Liver (tissue), 9 donors: ENCODE data around the gene NCAPH2. TPM values are rescaled to one million over a fixed set of nuclear protein-coding genes. Genes with fewer than 3 reads are reported as not detected.

Experiments
- DNase-seq: peaks from one replicate; pipeline ENCODE4 v3.0.0-alpha.2; 2017; ENCODE audit warnings: low spot score
- H3K27ac ChIP-seq, 2 donors: one replicate each; pipeline ENCODE4 v1.7.0; 2013; ENCODE audit warnings: inconsistent platforms in 2 of 2, low read length in 2 of 2, control low read depth in 1 of 2, low read depth in 1 of 2, mild to moderate bottlenecking in 1 of 2
- H3K27me3 ChIP-seq, 4 donors: one replicate each; pipeline versions ENCODE4 v1.6.1 to v1.7.0; 2013; ENCODE audit warnings: low read length in 3 of 4, inconsistent platforms in 1 of 4, mild to moderate bottlenecking in 1 of 4, moderate library complexity in 1 of 4; ENCODE audit not compliant: control insufficient read depth in 4 of 4, insufficient read depth in 4 of 4
- H3K36me3 ChIP-seq, 4 donors: one replicate each; pipeline versions ENCODE4 v1.6.1 to v1.7.0; 2013; ENCODE audit warnings: low read length in 3 of 4, mild to moderate bottlenecking in 3 of 4, low read depth in 1 of 4, moderate library complexity in 1 of 4; ENCODE audit not compliant: control insufficient read depth in 4 of 4, insufficient read depth in 3 of 4
- H3K4me1 ChIP-seq, 4 donors: one replicate each; pipeline versions ENCODE4 v1.6.1 to v1.7.0; 2013; ENCODE audit warnings: low read length in 3 of 4, mild to moderate bottlenecking in 3 of 4, moderate library complexity in 1 of 4; ENCODE audit not compliant: control insufficient read depth in 4 of 4, insufficient read depth in 4 of 4
- H3K4me3 ChIP-seq, 3 donors: one replicate each; pipeline versions ENCODE4 v1.6.1 to v1.7.0; 2013; ENCODE audit warnings: low read length in 3 of 3, control low read depth in 1 of 3, low read depth in 1 of 3, mild to moderate bottlenecking in 1 of 3
- H3K9ac ChIP-seq, 2 donors: one replicate each; pipeline ENCODE4 v1.7.0; 2013; ENCODE audit warnings: low read length in 2 of 2, mild to moderate bottlenecking in 2 of 2, moderate library complexity in 2 of 2, control low read depth in 1 of 2, low read depth in 1 of 2
- H3K9me3 ChIP-seq, 4 donors: one replicate each; pipeline versions ENCODE4 v1.6.1 to v1.7.0; 2013; ENCODE audit warnings: low read length in 3 of 4; ENCODE audit not compliant: control insufficient read depth in 4 of 4
- FOXA1 ChIP-seq: IDR thresholded peaks from 2 replicates; pipeline ENCODE4 v1.6.1; 2016; ENCODE audit warnings: antibody characterized with exemption
- FOXA2 ChIP-seq: IDR thresholded peaks from 2 replicates; pipeline ENCODE4 v1.6.1; 2016; ENCODE audit warnings: antibody characterized with exemption
- HNF4A ChIP-seq, 2 donors: conservative IDR thresholded peaks; 2 replicates each; pipeline ENCODE4 v1.6.1; 2016; ENCODE audit warnings: antibody characterized with exemption in 2 of 2, mild to moderate bottlenecking in 2 of 2
- HNF4G ChIP-seq: IDR thresholded peaks from 2 replicates; pipeline ENCODE4 v1.6.1; 2016; ENCODE audit warnings: antibody characterized with exemption
- JUND ChIP-seq, 2 donors: IDR thresholded peaks; 2 replicates each; pipeline ENCODE4 v1.6.1; 2016; ENCODE audit warnings: antibody characterized with exemption in 2 of 2
- NR2F2 ChIP-seq: IDR thresholded peaks from 2 replicates; pipeline ENCODE4 v1.6.1; 2016; ENCODE audit warnings: antibody characterized with exemption
- RXRA ChIP-seq, 2 donors: IDR thresholded peaks; 2 replicates each; pipeline ENCODE4 v1.6.1; 2017 to 2018; ENCODE audit warnings: antibody characterized with exemption in 2 of 2, mild to moderate bottlenecking in 1 of 2
- SP1 ChIP-seq: IDR thresholded peaks from 2 replicates; pipeline ENCODE4 v1.6.1; 2018; ENCODE audit warnings: antibody characterized with exemption, mild to moderate bottlenecking
- TAF1 ChIP-seq: conservative IDR thresholded peaks from 2 replicates; pipeline ENCODE4 v1.6.1; 2016; ENCODE audit warnings: antibody characterized with exemption, mild to moderate bottlenecking
- WGBS: extraction: QIAGEN DNeasy Blood & Tissue Kit; methylation state at CpG from one replicate; pipeline ENCODE4 v1.1.7; 2013; 5-methylcytosine and 5-hydroxymethylcytosine counted together
- polyA plus RNA-seq, 2 donors: library from polyadenylated mRNA; stranded (reverse) in 1 of 2; unstranded in 1 of 2; fragments of 200-250 nt in 1 of 2; fragments of >200 nt in 1 of 2; fragmentation: Nextera tagmentation in 1 of 2; extraction: Ambion mirVana in 1 of 2; gene quantifications; one replicate each; pipeline versions ENCODE4 v1.2.1 to v1.2.3, GENCODE V29; 2013 to 2015
- total RNA-seq, 2 donors: library from RNA; depleted of rRNA; stranded (reverse); fragments of >200 nt; gene quantifications; one replicate each; pipeline ENCODE4 v1.2.3, GENCODE V29; 2014
- TF ChIP-seq, protein P1 (sequence below): IDR thresholded peaks from 2 replicates; pipeline ENCODE4 v1.6.1; 2016; ENCODE audit warnings: antibody characterized with exemption
- TF ChIP-seq, protein P2 (sequence below): IDR thresholded peaks from 2 replicates; pipeline ENCODE4 v1.6.1; 2016; ENCODE audit warnings: antibody characterized with exemption, mild to moderate bottlenecking
- TF ChIP-seq, protein P3 (sequence below): fragments of 150-350 bp; IDR thresholded peaks from 2 replicates; pipeline ENCODE4 v1.5.1; 2017; ENCODE audit warnings: improper control_type of control experiment, low read depth, low read length; ENCODE audit not compliant: missing input control
- TF ChIP-seq, protein P4 (sequence below): IDR thresholded peaks from 2 replicates; pipeline ENCODE4 v1.6.1; 2016; ENCODE audit warnings: antibody characterized with exemption
- TF ChIP-seq, protein P5 (sequence below): IDR thresholded peaks from 2 replicates; pipeline ENCODE4 v1.6.1; 2016; ENCODE audit warnings: antibody characterized with exemption
- donor health status: healthy.
- donor health status: healthy.
- donor health status: healthy.
- donor health status: healthy.
- donor health status: healthy.

The NCAPH2 gene
- total and polyA plus RNA-seq, 4 donors, result 12.0 to 30.8 (median 13.9) TPM

DNA sequence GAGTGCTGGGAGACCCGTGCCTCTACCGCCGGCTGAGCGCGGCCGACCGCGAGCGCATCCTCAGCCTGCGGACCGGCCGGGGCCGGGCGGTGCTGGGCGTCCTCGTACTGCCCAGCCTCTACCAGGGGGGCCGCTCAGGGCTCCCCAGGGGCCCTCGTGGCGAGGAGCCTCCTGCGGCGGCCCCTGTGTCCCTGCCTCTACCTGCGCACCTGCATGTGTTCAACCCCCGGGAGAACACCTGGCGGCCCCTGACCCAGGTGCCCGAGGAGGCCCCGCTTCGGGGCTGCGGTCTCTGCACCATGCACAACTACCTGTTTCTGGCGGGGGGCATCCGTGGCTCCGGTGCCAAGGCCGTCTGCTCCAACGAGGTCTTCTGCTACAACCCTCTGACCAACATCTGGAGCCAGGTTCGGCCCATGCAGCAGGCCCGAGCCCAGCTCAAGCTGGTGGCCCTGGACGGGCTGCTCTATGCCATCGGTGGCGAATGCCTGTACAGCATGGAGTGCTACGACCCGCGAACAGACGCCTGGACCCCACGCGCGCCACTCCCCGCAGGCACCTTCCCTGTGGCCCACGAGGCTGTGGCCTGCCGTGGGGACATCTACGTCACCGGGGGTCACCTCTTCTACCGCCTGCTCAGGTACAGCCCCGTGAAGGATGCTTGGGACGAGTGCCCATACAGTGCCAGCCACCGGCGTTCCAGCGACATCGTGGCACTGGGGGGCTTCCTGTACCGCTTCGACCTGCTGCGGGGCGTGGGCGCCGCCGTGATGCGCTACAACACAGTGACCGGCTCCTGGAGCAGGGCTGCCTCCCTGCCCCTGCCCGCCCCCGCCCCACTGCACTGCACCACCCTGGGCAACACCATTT lies 41.1 kb downstream of the NCAPH2 start:
- Histone ChIP-seq H3K4me3 (peak overlapping the region in 1 of 3 donors; percentile 42), H3K27me3 (no peaks in the 10 kb centered on the region), H3K27ac (no peak overlapping the region), H3K36me3 (no peaks in the 10 kb centered on the region), H3K9me3 (no peaks in the 10 kb centered on the region), H3K9ac (peak overlapping the region in 1 of 2 donors; percentile 25), H3K4me1 (peaks cover 0 to 13% (median 8%) of the 10 kb centered on the region in 4 donors)
- DNase-seq, result no peak
- WGBS, result 62% methylated on average over 68 of the region's 68 CpGs
- TF ChIP-seq HNF4A (conservative IDR thresholded peaks at IDR 0.05), result no peak
- TF ChIP-seq FOXA1, result no peak
- TF ChIP-seq, protein P1, sequence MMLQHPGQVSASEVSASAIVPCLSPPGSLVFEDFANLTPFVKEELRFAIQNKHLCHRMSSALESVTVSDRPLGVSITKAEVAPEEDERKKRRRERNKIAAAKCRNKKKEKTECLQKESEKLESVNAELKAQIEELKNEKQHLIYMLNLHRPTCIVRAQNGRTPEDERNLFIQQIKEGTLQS, result no peak
- no peak for TF ChIP-seq HNF4G
- TF ChIP-seq, protein P2, sequence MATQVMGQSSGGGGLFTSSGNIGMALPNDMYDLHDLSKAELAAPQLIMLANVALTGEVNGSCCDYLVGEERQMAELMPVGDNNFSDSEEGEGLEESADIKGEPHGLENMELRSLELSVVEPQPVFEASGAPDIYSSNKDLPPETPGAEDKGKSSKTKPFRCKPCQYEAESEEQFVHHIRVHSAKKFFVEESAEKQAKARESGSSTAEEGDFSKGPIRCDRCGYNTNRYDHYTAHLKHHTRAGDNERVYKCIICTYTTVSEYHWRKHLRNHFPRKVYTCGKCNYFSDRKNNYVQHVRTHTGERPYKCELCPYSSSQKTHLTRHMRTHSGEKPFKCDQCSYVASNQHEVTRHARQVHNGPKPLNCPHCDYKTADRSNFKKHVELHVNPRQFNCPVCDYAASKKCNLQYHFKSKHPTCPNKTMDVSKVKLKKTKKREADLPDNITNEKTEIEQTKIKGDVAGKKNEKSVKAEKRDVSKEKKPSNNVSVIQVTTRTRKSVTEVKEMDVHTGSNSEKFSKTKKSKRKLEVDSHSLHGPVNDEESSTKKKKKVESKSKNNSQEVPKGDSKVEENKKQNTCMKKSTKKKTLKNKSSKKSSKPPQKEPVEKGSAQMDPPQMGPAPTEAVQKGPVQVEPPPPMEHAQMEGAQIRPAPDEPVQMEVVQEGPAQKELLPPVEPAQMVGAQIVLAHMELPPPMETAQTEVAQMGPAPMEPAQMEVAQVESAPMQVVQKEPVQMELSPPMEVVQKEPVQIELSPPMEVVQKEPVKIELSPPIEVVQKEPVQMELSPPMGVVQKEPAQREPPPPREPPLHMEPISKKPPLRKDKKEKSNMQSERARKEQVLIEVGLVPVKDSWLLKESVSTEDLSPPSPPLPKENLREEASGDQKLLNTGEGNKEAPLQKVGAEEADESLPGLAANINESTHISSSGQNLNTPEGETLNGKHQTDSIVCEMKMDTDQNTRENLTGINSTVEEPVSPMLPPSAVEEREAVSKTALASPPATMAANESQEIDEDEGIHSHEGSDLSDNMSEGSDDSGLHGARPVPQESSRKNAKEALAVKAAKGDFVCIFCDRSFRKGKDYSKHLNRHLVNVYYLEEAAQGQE, result no peak
- no peak for TF ChIP-seq RXRA (IDR thresholded peaks at IDR 0.05)
- no peak for TF ChIP-seq JUND (IDR thresholded peaks at IDR 0.05)
- no peak for TF ChIP-seq FOXA2
- TF ChIP-seq, protein P3, sequence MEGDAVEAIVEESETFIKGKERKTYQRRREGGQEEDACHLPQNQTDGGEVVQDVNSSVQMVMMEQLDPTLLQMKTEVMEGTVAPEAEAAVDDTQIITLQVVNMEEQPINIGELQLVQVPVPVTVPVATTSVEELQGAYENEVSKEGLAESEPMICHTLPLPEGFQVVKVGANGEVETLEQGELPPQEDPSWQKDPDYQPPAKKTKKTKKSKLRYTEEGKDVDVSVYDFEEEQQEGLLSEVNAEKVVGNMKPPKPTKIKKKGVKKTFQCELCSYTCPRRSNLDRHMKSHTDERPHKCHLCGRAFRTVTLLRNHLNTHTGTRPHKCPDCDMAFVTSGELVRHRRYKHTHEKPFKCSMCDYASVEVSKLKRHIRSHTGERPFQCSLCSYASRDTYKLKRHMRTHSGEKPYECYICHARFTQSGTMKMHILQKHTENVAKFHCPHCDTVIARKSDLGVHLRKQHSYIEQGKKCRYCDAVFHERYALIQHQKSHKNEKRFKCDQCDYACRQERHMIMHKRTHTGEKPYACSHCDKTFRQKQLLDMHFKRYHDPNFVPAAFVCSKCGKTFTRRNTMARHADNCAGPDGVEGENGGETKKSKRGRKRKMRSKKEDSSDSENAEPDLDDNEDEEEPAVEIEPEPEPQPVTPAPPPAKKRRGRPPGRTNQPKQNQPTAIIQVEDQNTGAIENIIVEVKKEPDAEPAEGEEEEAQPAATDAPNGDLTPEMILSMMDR, result no peak
- TF ChIP-seq SP1, result no peak
- no peak for TF ChIP-seq NR2F2

DNA sequence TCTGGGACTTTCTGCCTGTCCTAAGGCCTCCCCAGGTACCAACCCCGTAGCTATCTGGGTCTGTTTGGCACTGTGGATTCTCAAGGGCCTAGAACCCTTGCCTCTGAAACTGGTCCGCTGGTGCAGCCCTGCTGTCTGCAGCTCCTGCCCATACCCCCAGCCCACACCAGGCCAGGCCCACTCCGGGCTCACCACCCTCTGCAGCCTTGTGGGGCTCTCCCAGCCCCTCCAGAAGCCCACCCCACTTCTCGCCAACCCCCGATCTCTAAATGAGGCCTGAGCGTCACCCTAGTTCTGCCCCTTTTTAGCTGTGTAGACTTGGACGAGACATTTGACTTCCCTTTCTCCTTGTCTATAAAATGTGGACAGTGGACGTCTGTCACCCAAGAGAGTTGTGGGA lies 42.4 kb downstream of the NCAPH2 start:
- Histone ChIP-seq H3K36me3 (no peaks in the 10 kb centered on the region), H3K27me3 (no peaks in the 10 kb centered on the region), H3K9me3 (no peaks in the 10 kb centered on the region), H3K27ac (no peak overlapping the region), H3K9ac (no peak overlapping the region), H3K4me3 (no peak overlapping the region), H3K4me1 (peaks cover 0 to 9% (median 8%) of the 10 kb centered on the region in 4 donors)
- TF ChIP-seq, protein P4, sequence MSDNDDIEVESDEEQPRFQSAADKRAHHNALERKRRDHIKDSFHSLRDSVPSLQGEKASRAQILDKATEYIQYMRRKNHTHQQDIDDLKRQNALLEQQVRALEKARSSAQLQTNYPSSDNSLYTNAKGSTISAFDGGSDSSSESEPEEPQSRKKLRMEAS, result no peak
- TF ChIP-seq, protein P5, sequence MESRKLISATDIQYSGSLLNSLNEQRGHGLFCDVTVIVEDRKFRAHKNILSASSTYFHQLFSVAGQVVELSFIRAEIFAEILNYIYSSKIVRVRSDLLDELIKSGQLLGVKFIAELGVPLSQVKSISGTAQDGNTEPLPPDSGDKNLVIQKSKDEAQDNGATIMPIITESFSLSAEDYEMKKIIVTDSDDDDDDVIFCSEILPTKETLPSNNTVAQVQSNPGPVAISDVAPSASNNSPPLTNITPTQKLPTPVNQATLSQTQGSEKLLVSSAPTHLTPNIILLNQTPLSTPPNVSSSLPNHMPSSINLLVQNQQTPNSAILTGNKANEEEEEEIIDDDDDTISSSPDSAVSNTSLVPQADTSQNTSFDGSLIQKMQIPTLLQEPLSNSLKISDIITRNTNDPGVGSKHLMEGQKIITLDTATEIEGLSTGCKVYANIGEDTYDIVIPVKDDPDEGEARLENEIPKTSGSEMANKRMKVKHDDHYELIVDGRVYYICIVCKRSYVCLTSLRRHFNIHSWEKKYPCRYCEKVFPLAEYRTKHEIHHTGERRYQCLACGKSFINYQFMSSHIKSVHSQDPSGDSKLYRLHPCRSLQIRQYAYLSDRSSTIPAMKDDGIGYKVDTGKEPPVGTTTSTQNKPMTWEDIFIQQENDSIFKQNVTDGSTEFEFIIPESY, result no peak
- no peak for TF ChIP-seq RXRA (IDR thresholded peaks at IDR 0.05)
- no peak for TF ChIP-seq TAF1
- TF ChIP-seq JUND (IDR thresholded peaks at IDR 0.05), result no peak
- no peak for DNase-seq
- 96% methylated on average over 8 of the region's 8 CpGs for WGBS
